Measurements from ENCODE around the gene CAMSAP2.

DNA sequence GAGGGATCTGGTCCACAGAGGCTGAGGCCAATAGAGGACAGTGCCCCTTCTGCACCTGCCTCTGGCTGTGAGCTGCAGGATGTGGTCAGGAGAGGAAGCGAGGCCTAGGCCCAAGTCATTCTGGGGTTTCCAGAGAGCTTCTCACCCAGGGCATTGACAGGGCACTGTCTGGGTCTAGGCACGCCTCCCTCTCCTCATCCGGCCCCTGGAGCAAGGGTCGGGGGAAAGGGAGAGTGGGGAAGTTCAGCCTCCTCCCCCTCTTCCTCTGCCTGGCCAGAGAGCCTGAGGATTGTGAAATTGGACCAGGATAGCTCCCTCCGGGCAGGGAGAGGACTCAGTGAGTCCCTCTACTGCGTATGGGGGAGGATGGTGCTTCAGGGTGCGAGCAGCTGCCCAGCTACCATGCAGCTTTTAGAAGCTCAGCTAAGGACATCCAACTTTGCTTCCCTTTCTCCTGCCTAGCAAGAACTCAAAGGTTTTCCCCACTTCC is 149.7 kb downstream of the CAMSAP2 start:
- TF ChIP-seq CTCF (conservative IDR thresholded peaks at IDR 0.05 in 1 of 2, IDR thresholded peaks at IDR 0.05 in 1 of 2; ENCODE audit: extremely low read depth in 1 of 2, insufficient read depth in 1 of 2, low read depth in 1 of 2, low read length in 2 of 2) (no peak), EZH2 (IDR thresholded peaks at IDR 0.05; ENCODE audit: borderline replicate concordance, low read length) (no peak)
